Measurements from ENCODE around the gene PMEPA1. TPM values are rescaled to one million over a fixed set of nuclear protein-coding genes. Genes with fewer than 3 reads are reported as not detected.
A peak's percentile ranks its signal among the peaks of the same experiment; 100 is the strongest.
"Not testable (repeated sequence)": the region's sequence is repeated elsewhere in the genome, so short reads cannot be mapped to it uniquely, and the experiment has no call there.

Gene PMEPA1
- total RNA-seq, 1 donor from 2014 or later, result 11.7 TPM

- DNase-seq, result no peak
Observed at GRCh38 chr20:57650756-57651483, 58.9 kb downstream of the PMEPA1 start.

DNA sequence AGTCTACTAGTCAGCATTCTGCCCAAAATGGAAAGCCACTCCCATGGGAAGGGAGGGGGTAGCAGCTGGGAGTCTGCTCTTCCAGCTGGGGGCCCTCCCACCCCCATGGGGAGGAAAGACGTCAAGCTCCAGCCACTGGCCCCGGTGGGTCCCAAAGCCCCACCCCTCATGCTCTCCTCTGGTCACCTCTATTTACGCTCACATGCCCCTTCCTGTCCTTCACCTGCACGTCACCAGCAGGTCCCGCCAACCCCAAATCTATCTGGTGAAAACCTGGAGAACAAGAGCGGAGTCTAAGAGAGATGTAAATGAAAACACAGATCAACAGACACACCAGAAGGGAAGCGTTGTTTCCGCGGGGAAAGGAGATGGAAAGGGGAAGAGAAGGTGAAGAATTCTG, 59.5 kb downstream of the PMEPA1 start:
- DNase-seq, result no peak

DNA sequence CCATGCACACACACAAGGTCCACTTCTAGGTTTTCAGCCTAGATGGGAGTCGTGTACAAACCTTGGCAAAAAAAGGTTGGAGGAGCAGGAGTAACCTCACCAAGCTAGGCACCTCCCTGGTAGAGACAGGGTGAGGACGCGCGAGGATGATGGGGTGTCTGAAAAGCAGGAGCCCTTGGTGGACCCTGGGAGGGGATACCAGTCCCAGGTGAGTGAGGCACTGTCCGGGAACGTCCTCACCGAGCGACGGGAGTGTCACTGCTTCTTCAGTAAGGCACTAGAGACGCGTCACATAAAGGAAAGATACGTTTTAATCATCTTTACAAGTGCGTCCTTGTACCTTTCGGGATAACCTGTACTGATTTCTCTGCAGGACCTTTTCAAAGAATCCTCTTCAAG, 60.2 kb downstream of the PMEPA1 start:
- no peak for DNase-seq

DNA sequence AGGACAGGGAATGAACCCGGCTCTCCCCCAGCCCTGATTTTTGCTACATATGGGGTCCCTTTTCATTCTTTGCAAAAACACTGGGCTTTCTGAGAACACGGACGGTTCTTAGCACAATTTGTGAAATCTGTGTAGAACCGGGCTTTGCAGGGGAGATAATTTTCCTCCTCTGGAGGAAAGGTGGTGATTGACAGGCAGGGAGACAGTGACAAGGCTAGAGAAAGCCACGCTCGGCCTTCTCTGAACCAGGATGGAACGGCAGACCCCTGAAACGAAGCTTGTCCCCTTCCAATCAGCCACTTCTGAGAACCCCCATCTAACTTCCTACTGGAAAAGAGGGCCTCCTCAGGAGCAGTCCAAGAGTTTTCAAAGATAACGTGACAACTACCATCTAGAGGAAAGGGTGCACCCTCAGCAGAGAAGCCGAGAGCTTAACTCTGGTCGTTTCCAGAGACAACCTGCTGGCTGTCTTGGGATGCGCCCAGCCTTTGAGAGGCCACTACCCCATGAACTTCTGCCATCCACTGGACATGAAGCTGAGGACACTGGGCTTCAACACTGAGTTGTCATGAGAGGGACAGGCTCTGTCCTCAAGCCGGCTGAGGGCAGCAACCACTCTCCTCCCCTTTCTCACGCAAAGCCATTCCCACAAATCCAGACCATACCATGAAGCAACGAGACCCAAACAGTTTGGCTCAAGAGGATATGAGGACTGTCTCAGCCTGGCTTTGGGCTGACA, 60.8 kb downstream of the PMEPA1 start:
- no peak for DNase-seq

GRCh38 chr20:57647933-57648785, 61.7 kb downstream of the PMEPA1 start:
- DNase-seq, result no peak

DNA sequence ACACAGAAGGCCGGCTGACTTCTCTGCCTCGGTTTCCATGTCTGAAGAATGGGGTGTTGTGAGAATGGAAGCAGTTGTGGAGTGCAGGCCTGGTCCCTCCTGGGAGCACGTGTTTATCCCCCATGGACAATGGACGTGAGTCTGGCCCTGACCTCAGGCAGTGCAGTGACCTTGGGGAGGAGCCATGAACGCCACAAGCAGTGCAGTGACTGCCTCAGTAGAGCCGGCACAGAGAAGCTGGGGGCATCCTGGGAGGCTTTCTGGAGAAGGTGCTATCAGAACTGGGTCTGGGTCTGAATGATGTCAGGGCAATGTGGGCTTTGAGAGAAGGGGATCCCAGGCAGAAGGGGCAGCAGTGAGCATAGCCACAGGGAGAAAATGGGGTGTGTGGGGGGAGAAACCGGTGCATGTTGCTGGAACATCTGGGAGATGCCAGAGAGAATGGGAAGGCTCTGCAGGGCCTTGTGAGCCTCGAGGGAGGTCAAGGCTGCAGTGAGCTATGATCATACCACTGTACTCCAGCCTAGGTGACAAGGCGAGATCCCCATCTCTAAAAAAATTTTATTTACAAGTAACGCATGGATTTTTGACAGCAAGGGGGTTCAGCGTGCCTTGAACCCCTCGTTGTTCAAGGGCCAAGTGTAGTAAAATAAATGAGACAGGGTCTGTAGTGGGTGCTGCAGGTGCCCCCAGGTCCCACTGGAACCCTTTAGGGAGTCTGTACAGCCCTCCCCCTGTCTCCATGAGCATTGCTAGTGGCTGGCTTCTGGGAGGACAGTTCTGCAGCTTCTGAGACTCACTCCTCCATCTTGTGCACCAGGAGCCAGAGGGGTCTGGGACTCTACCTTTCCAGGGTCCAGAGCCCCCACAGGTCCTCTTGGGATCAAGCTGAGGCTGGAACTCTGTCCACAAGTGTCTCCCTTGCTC, 62.5 kb downstream of the PMEPA1 start:
- DNase-seq, result no peak

- no peak for DNase-seq
Observed at GRCh38 chr20:57638895-57639236, 70.9 kb downstream of the PMEPA1 start.

DNA sequence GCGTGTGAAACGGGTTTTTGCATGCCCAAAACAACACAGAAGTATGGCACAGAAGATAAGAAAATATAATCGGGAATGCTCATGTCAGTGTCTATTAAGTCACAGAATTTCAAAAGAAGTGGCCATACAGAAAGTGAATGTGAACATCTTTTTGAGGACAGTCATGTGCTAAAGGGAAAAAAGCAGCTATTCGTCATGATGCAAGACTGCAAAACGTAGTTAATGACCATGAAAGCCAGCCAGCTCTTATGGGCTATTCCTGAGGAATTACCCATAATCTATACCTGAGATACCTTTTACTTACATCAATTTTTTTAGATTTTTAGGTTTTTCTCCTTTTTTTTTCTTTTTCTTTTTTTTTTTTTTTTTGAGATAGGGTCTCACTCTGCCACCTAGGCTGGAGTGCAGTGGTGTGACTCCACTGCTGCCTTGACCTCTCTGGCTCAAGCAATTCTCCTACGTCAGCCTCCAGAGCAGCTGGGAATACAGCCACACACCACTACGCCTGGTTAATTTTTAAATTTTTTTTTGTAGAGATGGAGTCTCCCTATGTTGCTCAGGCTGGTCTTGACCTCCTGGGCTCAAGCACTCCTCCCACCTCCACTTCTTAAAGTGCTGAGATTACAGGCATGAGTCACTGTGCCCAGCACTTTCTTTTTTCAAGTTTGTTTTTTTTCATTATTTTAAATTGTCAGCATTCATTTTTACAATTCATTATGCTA, 71.5 kb downstream of the PMEPA1 start:
- no peak for DNase-seq

GRCh38 chr20:57633945-57634491, 75.8 kb downstream of the PMEPA1 start:
- DNase-seq, result no peak

DNA sequence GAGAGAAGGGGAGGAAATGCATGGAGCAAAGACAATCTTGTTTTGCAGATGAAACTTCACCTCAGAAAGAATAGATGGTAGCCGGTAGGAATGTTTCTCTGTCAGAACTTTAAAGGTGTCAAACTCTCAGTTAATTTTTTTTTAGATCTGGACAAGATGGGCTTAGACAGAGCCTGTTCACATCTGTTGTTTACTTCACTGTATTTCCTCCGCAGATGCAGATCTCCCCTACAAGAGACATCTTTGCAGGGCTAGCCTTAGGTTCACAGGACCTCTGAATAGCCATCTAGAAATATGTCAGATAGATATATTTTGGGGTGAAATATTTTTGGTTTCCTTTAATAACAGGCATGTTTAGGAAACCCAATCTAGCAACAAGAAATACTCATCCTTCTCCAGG, 77.5 kb downstream of the PMEPA1 start:
- DNase-seq, result no peak

- DNase-seq, result no peak
Observed at GRCh38 chr20:57630061-57630460, 79.8 kb downstream of the PMEPA1 start.

DNA sequence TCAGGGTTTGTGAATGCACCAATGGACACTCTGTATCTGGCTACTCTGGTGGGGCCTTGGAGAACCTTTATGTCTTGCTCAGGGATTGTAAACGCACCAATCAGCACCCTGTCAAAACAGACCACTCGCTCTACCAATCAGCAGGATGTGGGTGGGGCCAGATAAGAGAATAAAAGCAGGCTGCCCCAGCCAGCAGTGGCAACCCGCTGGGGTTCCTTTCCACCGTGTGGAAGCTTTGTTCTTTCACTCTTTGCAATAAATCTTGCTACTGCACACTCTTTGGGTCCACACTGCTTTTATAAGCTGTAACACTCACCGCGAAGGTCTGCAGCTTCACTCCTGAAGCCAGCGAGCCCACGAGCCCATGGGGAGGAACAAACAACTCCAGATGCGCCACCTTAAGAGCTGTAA, 80.3 kb downstream of the PMEPA1 start:
- not testable (repeated sequence) for DNase-seq

- DNase-seq, result not testable (repeated sequence)
Observed at GRCh38 chr20:57628962-57629308, 80.9 kb downstream of the PMEPA1 start.

DNA sequence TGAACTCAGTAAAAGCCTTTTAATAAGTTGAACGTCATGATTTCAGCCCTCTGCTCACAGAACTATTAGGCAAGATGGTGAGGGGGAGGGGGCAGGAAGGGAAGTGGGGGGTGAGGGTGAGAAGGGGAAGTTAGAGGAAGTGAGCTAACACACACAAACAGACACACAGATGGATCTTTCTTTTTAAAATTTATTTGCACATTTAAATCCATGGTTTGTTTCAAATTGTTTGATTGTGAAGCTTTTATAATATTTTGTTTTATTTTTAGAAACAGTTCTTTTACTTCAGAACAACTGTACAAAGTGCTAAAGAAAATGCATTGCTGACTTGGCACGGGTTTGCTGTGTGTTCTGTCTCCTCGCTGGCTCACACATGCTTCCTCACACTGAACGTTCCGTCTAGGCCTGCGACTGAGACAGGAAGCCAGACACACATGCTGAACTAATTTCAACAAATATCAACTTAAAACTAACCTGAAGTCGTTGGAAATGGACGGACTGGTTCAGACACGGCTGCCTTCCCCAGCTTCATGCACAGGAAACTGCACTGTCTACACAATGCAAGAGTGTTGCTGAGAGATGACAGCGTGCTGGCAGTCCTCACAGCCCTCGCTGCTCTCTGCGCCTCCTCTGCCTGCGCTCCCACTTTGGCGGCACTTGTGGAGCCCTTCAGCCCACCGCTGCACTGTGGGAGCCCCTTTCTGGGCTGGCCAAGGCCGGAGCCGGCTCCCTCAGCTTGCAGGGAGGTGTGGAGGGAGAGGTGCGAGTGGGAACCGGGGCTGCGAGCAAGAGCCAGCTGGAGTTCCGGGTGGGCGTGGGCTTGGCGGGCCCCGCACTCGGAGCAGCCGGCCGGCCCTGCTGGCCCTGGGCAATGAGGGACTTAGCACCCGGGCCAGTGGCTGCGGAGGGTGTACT, 81.5 kb downstream of the PMEPA1 start:
- peak; percentile 85 for DNase-seq

DNA sequence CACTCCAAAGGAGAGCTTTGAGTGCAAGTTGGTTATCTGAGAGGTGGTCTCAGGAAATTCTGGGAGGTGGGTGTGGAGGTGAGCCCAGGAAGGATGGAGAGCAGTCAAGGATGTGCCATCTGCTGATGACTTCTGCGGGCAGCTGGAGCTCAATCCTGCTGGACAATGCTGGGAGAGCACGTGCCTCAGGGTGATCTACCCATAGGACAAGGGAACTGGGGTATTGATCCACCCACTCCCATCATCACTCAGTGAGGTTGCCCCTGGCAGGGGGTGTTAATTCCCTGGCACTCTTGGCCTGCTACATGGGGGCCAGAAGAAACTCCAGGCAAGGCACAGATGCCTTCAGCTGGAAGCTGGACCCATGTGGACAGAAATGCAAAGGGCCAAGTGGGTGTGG, 82.5 kb downstream of the PMEPA1 start:
- DNase-seq, result no peak

- DNase-seq, result no peak
Observed at GRCh38 chr20:57625978-57626377, 83.8 kb downstream of the PMEPA1 start.

- no peak for DNase-seq
Observed at GRCh38 chr20:57625181-57625958, 84.4 kb downstream of the PMEPA1 start.

GRCh38 chr20:57624124-57624523, 85.7 kb downstream of the PMEPA1 start:
- DNase-seq, result peak; percentile 5
